Brain microvascular endothelial cell (primary cell): ENCODE measurements around the gene TCF7L1.

Experiments
- DNase-seq: peaks from one replicate; pipeline ENCODE4 v3.0.0-alpha.2; 2020
- H3K27ac ChIP-seq: fragments of 250-450 bp; sonication (Bioruptor Pico); 2 replicates; pipeline ENCODE4 v1.5.1; 2020; ENCODE audit warnings: mild to moderate bottlenecking, moderate library complexity
- H3K27me3 ChIP-seq: fragments of 250-450 bp; sonication (Bioruptor Pico); replicated peaks from 2 replicates; pipeline ENCODE4 v1.5.1; 2020; ENCODE audit warnings: mild to moderate bottlenecking
- H3K36me3 ChIP-seq: fragments of 250-450 bp; sonication (Bioruptor Pico); replicated peaks from 2 replicates; pipeline ENCODE4 v1.5.1; 2020; ENCODE audit warnings: mild to moderate bottlenecking
- H3K4me3 ChIP-seq: 2 replicates; pipeline ENCODE4 v1.5.1; 2011; ENCODE audit warnings: low read depth, mild to moderate bottlenecking, control low read depth, low read length, moderate library complexity
- in situ Hi-C: cut with HindIII; loops from 2 replicates; pipeline ENCODE4 v1.10.0; 2017; ENCODE audit warnings: low sequenced_read_pairs, low pct_ligation_motif_present
- TF ChIP-seq, protein P1 (sequence below): IDR thresholded peaks from 2 replicates; pipeline ENCODE4 v1.5.1; 2011; ENCODE audit warnings: low read depth, mild to moderate bottlenecking, moderate library complexity, low read length, control low read depth, inconsistent platforms; ENCODE audit errors: missing control alignments

TCF7L1 gene

DNA sequence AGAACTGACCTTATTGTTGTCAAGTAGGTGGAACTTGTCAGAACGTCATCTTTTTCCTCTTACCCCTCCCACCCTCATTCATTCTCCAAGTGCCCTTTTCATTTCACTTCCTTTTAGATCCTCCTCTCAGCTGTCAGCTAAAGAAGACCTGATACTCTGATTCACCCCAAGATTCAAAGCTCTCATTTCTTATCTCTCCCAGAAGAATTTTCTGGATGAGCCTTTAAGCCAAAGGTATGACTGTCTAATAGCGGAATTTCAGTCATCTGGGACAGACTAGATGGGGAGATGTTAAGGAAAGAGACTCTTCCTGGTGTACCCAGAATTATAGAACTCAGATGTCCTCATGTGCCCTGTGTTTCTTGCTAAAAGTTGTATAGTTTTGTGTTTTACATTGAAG, 53.9 kb downstream of the TCF7L1 start:
- no peak overlapping the region for H3K4me3 ChIP-seq
- H3K27ac ChIP-seq, result no peak overlapping the region
- H3K27me3 ChIP-seq, result no peaks in the 10 kb centered on the region
- TF ChIP-seq, protein P1, sequence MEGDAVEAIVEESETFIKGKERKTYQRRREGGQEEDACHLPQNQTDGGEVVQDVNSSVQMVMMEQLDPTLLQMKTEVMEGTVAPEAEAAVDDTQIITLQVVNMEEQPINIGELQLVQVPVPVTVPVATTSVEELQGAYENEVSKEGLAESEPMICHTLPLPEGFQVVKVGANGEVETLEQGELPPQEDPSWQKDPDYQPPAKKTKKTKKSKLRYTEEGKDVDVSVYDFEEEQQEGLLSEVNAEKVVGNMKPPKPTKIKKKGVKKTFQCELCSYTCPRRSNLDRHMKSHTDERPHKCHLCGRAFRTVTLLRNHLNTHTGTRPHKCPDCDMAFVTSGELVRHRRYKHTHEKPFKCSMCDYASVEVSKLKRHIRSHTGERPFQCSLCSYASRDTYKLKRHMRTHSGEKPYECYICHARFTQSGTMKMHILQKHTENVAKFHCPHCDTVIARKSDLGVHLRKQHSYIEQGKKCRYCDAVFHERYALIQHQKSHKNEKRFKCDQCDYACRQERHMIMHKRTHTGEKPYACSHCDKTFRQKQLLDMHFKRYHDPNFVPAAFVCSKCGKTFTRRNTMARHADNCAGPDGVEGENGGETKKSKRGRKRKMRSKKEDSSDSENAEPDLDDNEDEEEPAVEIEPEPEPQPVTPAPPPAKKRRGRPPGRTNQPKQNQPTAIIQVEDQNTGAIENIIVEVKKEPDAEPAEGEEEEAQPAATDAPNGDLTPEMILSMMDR, result no peak
- in situ Hi-C loops, result no loop called here
- DNase-seq, result no peak
- H3K36me3 ChIP-seq, result no peaks in the 10 kb centered on the region

DNA sequence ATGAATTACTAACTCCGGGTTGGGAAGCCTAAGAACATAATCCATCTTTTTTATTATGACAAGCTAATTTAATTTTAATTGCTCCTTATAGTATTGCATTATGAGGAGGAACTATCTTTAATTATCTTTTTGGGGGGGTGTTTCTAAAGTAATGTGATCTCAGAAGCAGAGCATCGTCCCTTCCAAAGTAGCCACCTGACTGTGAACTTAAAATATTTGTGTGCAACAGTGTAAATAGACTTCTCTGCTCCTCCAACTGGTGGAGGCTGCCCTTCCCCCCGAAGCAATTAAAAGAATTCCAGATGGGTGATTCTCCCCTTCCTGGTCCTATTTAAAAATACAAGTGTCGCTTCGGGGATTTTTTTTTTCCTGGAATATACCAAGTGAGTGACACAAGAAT, 55.7 kb downstream of the TCF7L1 start:
- H3K4me3 ChIP-seq, result no peak overlapping the region
- no peak for DNase-seq
- no peak overlapping the region for H3K27ac ChIP-seq
- in situ Hi-C loops, result no loop called here
- H3K27me3 ChIP-seq, result no peaks in the 10 kb centered on the region
- no peaks in the 10 kb centered on the region for H3K36me3 ChIP-seq
- TF ChIP-seq, protein P1, result no peak

DNA sequence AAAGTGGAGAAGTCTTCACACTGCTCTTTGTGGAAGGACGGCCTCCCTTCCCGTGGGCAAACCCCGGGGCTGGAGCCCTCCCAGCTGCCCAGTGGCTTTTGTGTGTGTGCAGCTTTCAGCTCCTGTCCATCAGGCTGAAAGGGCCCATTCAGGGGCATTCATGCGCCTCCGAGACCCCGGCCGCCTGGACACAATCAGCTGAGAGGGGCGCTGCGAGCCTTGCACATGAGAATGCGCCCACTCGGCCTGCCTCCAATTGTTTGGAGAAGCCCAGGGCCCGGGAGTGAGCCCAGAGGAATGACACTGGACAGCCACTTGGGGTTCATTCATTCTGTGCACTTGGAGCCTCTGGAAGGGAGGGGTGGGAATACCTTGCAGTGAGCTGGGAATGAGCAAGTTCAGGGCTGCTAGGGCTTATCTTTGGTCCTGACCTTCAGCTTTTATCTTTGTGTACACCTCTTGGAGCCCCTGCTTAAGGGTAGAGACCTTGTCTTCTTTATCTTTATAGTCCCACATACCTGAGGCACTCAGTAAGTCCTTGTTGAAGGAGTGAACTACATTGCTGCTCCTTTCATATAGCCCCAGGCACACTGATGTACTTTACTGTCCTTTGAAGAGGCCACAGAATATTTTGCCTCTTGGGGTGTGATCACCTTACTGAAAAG, 56.5 kb downstream of the TCF7L1 start:
- Histone ChIP-seq H3K27me3 (no peaks in the 10 kb centered on the region), H3K4me3 (no peak overlapping the region), H3K36me3 (no peaks in the 10 kb centered on the region), H3K27ac (no peak overlapping the region)
- in situ Hi-C loops, result no loop called here
- no peak for DNase-seq
- TF ChIP-seq, protein P1, result no peak

DNA sequence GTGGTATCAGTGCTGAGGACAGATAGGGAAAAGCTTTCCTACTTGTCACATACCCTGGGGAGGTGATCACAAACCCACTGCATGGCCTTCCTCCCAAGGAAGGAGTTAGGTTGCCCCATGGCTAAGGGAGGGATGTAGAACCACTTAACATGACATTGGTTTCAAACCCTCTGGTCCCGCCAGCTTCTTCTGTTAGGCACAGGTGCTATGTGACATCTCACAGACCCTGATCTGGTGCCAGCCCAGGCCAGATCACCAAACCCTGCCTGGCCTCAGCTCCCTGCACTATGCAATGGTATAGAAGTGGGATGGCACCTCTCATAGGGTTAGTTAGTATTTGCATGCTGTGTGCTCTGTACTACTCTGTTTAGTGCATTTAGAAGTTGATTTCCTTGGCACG, 58.0 kb downstream of the TCF7L1 start:
- no peak for DNase-seq
- in situ Hi-C loops, result no loop called here
- TF ChIP-seq, protein P1, result no peak
- Histone ChIP-seq H3K36me3 (no peaks in the 10 kb centered on the region), H3K27ac (no peak overlapping the region), H3K27me3 (no peaks in the 10 kb centered on the region), H3K4me3 (no peak overlapping the region)

DNA sequence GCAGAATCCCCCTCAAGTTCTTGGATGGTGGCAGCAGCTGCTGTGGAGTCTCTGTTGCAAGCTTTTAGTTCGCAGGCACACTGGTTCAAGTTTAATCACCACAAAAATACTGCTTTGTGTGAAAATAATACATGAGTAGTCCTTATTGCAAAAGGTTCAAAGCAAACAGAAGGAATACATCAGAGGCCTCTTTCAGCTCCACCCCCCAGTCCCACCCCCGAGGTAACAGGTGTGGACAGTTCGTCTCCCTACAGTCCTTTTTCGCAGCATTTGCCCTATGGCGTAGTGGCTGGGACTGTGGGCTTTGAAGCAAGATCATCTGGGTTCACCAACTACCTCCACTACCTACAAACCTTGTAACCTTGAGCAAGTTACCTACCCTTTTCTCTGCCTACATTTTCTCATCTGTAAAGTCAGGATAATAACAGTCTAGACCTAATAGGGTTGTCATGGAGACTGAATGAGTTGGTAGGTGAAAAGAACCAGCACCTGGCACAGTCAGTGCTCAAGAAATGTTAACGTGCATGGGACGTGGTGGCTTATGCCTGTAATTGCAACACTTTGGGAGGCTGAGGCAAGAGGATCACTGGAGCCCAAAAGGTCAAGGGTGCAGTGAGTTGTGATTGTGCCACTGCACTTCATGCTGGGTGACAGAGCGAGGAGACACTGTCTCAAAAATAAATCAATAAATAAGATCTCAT, 61.7 kb downstream of the TCF7L1 start:
- in situ Hi-C loops, result no loop called here
- TF ChIP-seq, protein P1, result no peak
- DNase-seq, result no peak

More for the DNA sequence above, 61.7 kb downstream of the TCF7L1 start:
- H3K36me3 ChIP-seq, result no peaks in the 10 kb centered on the region
- H3K4me3 ChIP-seq, result no peak overlapping the region
- no peak overlapping the region for H3K27ac ChIP-seq
- no peaks in the 10 kb centered on the region for H3K27me3 ChIP-seq
